GM19468 (cell line): ENCODE measurements around the gene IL6ST.
"Not testable (repeated sequence)": the region's sequence is repeated elsewhere in the genome, so short reads cannot be mapped to it uniquely, and the experiment has no call there.

Experiments used
- ATAC-seq: cut with Tn5 transposase; IDR thresholded peaks from one replicate; pipeline ENCODE4 v1.9.1; 2021; ENCODE audit warnings: mild to moderate bottlenecking, moderate library complexity, moderate number of reproducible peaks; ENCODE audit not compliant: unreplicated experiment; ENCODE audit errors: extremely low read depth

IL6ST gene

DNA sequence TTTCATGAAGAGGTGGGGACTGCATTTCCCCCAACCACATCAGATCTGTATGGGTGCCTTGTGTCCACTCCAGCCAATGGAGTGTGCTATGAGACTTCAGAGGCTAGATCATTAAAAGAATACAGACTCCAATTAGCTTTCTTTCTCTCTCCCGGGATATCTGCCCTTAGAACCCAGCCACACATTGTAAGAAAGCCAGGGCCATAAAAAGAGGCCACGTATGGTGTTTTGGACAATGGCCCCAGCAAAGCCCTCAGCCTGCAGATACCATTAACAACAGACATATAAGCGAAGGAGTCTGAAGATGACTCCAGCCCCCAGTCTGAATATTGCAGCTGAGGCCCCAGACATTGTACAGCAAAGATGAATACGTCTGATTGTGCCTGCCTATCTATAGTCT, 21.5 kb downstream of the IL6ST start:
- ATAC-seq, result no peak

DNA sequence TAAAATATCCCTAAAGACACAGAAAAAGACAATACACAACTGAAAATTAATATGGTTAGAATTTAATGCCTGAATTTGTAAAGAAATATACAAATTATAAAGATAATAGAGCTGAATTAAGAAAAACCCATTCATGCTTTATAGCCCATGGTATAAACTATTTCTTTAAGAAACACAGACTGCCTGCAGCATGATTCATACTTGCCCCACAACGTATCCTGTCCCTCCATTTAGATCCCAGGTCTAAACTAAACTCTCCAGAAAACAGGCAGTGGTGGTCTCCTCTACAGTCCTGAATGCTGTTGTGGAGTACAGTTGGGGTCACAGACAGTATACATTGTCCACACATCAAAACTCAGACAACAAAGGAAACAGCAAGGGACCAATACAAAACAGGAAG, 24.8 kb downstream of the IL6ST start:
- no peak for ATAC-seq

GRCh38 chr5:55966284-55966683, 28.5 kb downstream of the IL6ST start:
- no peak for ATAC-seq

GRCh38 chr5:55965525-55965924, 29.2 kb downstream of the IL6ST start:
- ATAC-seq, result no peak

- no peak for ATAC-seq
Observed at GRCh38 chr5:55960779-55961178, 34.0 kb downstream of the IL6ST start.

- no peak for ATAC-seq
Observed at GRCh38 chr5:55959208-55959607, 35.6 kb downstream of the IL6ST start.

GRCh38 chr5:55941154-55941553, 53.6 kb downstream of the IL6ST start:
- ATAC-seq, result not testable (repeated sequence)

DNA sequence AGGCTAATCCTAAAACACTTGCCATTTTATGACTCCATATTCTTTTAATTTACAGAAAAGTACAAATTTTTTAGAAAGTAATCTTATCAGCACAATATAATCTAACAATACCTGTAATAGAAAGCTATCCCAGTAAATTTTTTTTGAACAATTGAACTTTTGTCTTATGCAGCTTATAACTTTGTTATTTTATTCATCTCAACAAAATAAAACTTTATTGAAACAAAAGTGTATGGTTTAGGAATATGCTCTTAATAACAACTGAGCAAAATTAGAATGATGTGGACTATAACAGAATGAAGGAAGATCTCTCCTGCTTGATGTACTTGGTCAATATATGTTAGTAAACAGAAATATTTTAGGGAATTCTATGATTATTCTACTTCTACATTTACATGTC, 57.2 kb downstream of the IL6ST start:
- ATAC-seq, result not testable (repeated sequence)

GRCh38 chr5:55936100-55936693, 58.6 kb downstream of the IL6ST start:
- ATAC-seq, result no peak

DNA sequence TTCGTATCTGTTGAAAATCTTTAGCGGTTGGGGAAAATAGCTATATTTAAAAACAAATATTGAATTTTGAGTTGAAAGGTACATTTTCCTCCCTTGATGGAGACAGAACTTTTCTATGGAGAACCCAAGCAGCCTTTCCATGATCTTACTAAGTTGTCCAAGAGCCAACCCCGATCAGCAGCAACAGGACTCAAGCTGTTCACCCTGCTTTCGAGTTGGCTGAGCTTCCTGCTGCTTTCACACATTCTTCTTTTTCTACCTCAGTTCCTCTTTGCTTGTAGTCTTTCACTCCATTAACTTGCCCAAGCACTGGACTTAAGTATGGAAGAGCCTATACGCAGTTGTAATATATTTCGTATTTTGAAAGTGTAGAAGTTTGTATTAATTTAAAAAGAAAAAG, 59.4 kb downstream of the IL6ST start:
- ATAC-seq, result no peak

DNA sequence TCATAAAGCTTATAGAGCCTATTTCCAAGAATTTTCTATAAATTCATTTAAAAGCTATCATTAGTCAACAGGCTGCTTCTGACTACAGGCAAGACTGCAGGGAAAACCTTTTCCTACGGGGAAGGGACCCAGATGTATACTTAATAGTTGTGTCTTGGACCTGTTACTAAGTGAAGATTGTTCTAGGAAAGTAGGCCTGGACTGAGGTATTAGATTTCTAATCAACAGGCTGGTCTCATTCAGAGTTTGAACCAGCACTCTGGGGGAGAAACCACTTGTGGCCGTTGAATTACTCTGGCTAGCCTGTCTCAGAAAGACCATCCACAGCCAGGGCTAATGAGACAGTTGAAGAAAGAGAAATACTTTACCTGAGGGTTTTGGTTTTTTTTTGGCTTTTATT, 60.0 kb downstream of the IL6ST start:
- no peak for ATAC-seq

- ATAC-seq, result no peak
Observed at GRCh38 chr5:55934115-55934613, 60.6 kb downstream of the IL6ST start.

DNA sequence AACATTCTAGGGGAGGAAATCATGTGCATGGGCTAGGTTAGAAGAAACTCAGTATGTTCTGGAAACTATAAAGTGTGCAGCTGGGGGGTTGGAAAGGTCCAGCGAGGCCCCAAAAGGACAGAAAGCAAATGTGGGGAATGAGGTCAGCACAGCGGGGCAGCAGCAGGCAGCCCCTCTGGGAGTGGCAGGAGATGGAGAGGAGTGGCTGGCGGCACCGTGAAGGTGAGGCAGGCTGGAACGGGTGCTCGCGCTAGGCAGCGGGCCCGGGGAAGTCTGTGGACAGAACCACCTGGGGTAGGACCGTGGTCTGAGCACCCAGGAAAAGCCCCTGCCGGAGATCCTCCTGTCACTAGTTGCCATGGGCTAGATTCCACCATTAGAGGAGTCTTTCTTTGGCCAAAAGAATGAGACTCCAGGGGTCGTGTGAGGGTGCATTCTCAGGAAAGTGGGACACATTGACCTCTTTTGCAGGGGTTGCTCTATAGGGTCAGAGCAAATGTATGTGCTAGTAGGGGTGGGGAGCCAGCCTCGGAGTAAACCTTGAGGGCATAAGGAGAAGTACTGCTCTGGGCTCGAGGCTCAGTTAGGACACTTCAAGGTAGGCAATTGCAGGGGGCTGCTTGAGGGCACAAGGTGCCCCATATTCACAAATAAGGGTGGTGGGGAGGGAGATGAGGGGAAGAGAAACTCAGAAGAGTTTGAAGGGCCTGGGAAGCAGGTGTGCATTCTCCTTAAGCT, 61.2 kb downstream of the IL6ST start:
- no peak for ATAC-seq

GRCh38 chr5:55932700-55933099, 62.1 kb downstream of the IL6ST start:
- no peak for ATAC-seq

DNA sequence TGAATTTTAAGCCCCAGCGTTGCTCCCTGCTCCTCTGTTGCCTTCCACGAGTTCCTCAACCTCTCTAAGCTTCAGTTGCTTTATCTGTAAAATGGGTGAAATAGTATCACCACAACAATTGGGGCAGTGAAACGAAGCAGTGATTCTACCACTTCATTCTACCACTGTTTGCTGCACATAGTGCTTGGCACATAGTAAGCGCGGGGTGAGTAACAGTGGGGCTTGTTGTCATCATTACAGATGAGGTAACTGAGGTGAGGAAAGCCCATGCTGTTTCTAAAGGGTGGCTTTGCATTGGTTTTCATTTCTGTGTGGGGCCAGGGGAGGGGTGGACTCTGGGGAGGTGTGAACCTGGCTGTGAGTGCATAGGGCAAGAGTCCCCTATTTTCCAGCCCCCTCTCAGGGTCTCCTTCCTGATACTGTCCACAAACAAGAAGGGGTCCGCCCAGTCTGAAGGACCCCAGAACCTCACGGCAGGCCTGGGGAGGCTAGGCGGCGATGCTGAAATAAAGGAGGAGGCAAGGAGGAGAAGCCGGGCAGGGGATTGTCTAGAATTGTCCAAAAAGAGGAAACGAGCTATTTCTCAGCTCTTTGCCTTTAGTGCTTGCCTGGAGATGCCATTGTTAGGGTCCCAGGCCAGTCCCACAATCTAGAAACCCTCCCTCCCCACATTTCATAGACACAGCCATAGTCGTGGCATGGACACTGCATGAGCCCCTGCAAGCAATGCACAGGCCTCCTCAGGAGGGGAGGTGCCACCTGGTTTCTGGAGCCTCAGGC, 65.6 kb downstream of the IL6ST start:
- no peak for ATAC-seq

DNA sequence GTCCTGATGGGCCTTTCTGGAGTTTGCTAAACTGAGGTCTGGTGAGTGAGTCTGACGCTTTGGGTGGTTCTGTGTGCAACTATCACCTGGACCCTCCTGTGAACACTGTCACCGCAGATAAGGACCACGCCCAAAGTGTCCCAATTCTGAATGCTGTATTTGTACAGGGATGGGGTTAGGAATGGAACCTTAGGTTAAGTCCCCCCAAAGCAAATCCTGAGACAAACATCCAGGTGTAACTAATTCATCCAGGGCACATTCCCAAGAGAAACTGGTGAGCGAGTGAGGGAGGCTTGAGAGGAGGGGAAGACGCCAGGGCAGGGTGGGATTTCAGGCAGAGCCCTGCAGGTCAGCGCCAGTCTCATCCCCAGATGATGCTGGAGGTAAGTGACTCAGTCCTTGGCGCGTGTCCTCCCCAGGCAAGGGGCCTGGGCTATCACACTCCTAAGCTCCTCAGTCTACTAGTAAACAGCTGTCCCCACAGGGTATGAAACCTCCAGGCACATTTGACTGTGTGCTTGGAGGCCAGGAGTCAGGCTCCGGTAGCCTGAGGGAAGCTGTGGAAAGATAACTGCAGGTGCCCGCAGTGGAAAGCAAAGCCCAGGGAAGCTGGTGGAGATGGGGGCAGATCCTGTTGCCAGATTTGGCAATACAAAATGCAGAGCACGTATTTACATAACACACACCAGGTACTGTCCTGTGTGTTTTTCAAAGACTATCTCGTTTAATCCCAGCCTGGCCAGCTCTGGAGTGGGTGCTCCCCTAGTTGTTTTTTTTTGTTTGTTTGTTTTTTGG, 66.7 kb downstream of the IL6ST start:
- no peak for ATAC-seq

- ATAC-seq, result no peak
Observed at GRCh38 chr5:55926476-55926875, 68.3 kb downstream of the IL6ST start.

- no peak for ATAC-seq
Observed at GRCh38 chr5:55925712-55926111, 69.1 kb downstream of the IL6ST start.

- no peak for ATAC-seq
Observed at GRCh38 chr5:55925181-55925580, 69.6 kb downstream of the IL6ST start.

DNA sequence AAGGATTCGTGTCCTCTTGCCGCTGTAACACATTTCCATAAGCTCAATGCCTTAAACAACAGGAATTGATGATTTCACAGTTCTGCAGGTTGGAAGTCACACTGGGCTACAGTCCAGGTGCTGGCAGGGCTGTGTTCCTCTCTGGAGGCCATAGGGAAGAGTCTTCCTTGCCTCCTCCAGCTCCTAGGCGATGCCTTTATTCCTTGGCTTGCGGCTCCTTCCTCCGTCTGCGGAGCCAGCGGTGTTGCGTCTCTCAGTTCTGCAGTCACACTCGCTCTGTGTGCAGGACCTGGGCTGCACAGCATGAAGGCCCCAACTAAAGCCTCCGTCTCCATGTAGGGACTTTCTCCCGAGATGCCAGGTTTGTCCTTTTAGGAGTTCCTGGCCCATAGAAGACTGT, 70.0 kb downstream of the IL6ST start:
- no peak for ATAC-seq
